T-cell (primary cell): ENCODE measurements around the gene PLAAT4. TPM values are rescaled to one million over a fixed set of nuclear protein-coding genes. Genes with fewer than 3 reads are reported as not detected.

Source experiments
- total RNA-seq, 35 experiments: library from RNA in 6 of 35; stranded (reverse) in 6 of 35; fragments of 120-200 nt in 1 of 35; gene quantifications; one replicate each; pipeline versions ENCODE4 v1.2.1 to v1.2.4 and lab custom pipeline; 2013 to 2026

PLAAT4 gene
- total RNA-seq, 5 donors from 2014 or later (not counting 1 experiment from before 2014, with no cell fraction given): 90.2 to 144 (median 126) TPM

Other genes starting within 250 kb of the PLAAT4 start
- under 1 TPM in 1 of 5 donors, not detected in 4; 0.12 TPM for gene SLC22A9, start 167.0 kb upstream of the PLAAT4 start, total RNA-seq
- under 1 TPM in 3 of 5 donors, not detected in 2; 0.16 to 0.32 (median 0.23) TPM for gene PLAAT5, start 45.6 kb upstream of the PLAAT4 start, total RNA-seq
- not detected for gene LGALS12, start 30.7 kb upstream of the PLAAT4 start, total RNA-seq
- under 1 TPM in 2 of 5 donors, not detected in 3; 0.51 to 0.53 TPM for gene PLAAT2, start 26.6 kb downstream of the PLAAT4 start, total RNA-seq
- gene PLAAT3, start 77.6 kb downstream of the PLAAT4 start, total RNA-seq: 1 to 10 TPM; 3.7 to 10.0 (median 6.0) TPM
- 10 to 100 TPM; 27.4 to 43.7 (median 37.6) TPM for gene ATL3, start 134.6 kb downstream of the PLAAT4 start, total RNA-seq
- 10 to 100 TPM; 25.0 to 39.7 (median 34.9) TPM for gene RTN3, start 144.7 kb downstream of the PLAAT4 start, total RNA-seq
- 1 to 10 TPM; 2.8 to 8.3 (median 4.0) TPM for gene ZFTA, start 232.0 kb downstream of the PLAAT4 start, total RNA-seq